Transverse colon (tissue), 4 donors: ENCODE results near the gene FAM151B.

Experiments
- CTCF ChIP-seq, 5 experiments: fragments of 200-600 bp in 3 of 5; fragments of 450-650 bp in 2 of 5; sonication (generic) in 3 of 5; IDR thresholded peaks; 1 replicate in 2 of 5; 2 replicates in 3 of 5; pipeline ENCODE4 v1.5.1; 2016 to 2017; ENCODE audit warnings: antibody characterized with exemption in 5 of 5, inconsistent platforms in 3 of 5, mild to moderate bottlenecking in 2 of 5, moderate library complexity in 1 of 5
- POLR2A ChIP-seq: fragments of 450-650 bp; IDR thresholded peaks from one replicate; pipeline ENCODE4 v1.6.1; 2016; ENCODE audit warnings: antibody characterized with exemption, mild to moderate bottlenecking, moderate library complexity
- POLR2AphosphoS5 ChIP-seq, 3 donors: sonication (generic); formaldehyde crosslinking; IDR thresholded peaks; one replicate each; pipeline ENCODE4 v1.6.1; 2016; ENCODE audit warnings: antibody characterized with exemption in 3 of 3

DNA sequence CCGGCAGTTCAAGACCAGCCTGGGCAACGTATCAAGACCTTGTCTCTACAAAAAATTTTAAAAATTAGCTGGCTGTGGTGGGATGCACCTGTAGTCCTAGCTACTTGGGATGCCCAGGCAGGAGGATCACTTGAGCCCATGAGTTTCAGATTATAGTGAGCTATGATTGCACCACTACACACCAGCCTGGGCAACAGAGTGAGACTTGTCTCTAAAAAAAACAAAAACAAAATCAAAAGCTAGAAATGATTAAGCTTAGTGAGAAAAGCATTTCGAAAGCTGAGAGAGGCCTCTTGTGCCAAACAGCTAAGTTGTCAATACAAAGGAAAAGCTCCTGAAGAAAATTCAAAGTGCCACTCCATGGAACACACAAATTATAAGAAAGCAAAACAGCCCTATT is 4.8 kb downstream of the FAM151B start:
- TF ChIP-seq POLR2A (no peak), CTCF (IDR thresholded peaks at IDR 0.05) (no peak), POLR2AphosphoS5 (IDR thresholded peaks at IDR 0.05) (no peak)
